HL-60/S4 (cell line): Measurements from ENCODE around the gene CREB3L2.
"Not testable (repeated sequence)": the region's sequence is repeated elsewhere in the genome, so short reads cannot be mapped to it uniquely, and the experiment has no call there.

ENCODE experiments used
- in situ Hi-C: fragments of 300-500 bp; cut with MboI; formaldehyde crosslinking; loops from 2 replicates; pipeline ENCODE4 v1.14.3; 2022; ENCODE audit warnings: low sequenced_read_pairs

CREB3L2 gene

GRCh38 chr7:137850972-137851945 lies 150.6 kb downstream of the CREB3L2 start:
- in situ Hi-C loops: no loop called here

GRCh38 chr7:137850571-137850970 lies 151.3 kb downstream of the CREB3L2 start:
- in situ Hi-C loops: no loop called here

GRCh38 chr7:137848095-137848494 lies 153.8 kb downstream of the CREB3L2 start:
- in situ Hi-C loops: no loop called here

GRCh38 chr7:137847568-137848050 lies 154.3 kb downstream of the CREB3L2 start:
- in situ Hi-C loops: no loop called here

- in situ Hi-C loops: no loop called here
These were observed 154.9 kb downstream of the CREB3L2 start, which contains the start of gene DGKI for GRCh38 chr7:137846827-137847567. DGKI (minus strand) TSS chr7:137846974.

- in situ Hi-C loops: no loop called here
These were observed 155.4 kb downstream of the CREB3L2 start for GRCh38 chr7:137846549-137846826.

GRCh38 chr7:137844677-137845425 lies 157.0 kb downstream of the CREB3L2 start:
- in situ Hi-C loops: no loop called here

- in situ Hi-C loops: no loop called here
These were observed 161.7 kb downstream of the CREB3L2 start for GRCh38 chr7:137839903-137840779.

- in situ Hi-C loops: no loop called here
These were observed 163.1 kb downstream of the CREB3L2 start for GRCh38 chr7:137838706-137839315.

- in situ Hi-C loops: no loop called here
These were observed 165.3 kb downstream of the CREB3L2 start for GRCh38 chr7:137836541-137836940.

GRCh38 chr7:137836113-137836509 lies 165.8 kb downstream of the CREB3L2 start:
- in situ Hi-C loops: no loop called here

- in situ Hi-C loops: no loop called here
These were observed 166.3 kb downstream of the CREB3L2 start for GRCh38 chr7:137835486-137836112.

- in situ Hi-C loops: no loop called here
These were observed 167.3 kb downstream of the CREB3L2 start for GRCh38 chr7:137834552-137834951.

GRCh38 chr7:137832990-137833389 lies 168.9 kb downstream of the CREB3L2 start:
- in situ Hi-C loops: not testable (repeated sequence)

GRCh38 chr7:137832382-137832781 lies 169.5 kb downstream of the CREB3L2 start:
- in situ Hi-C loops: no loop called here

GRCh38 chr7:137831555-137831954 lies 170.3 kb downstream of the CREB3L2 start:
- in situ Hi-C loops: not testable (repeated sequence)

- in situ Hi-C loops: no loop called here
These were observed 172.4 kb downstream of the CREB3L2 start for GRCh38 chr7:137829337-137829992.

GRCh38 chr7:137828456-137828855 lies 173.4 kb downstream of the CREB3L2 start:
- in situ Hi-C loops: no loop called here

GRCh38 chr7:137825489-137825888 lies 176.4 kb downstream of the CREB3L2 start:
- in situ Hi-C loops: no loop called here
